TTC549 (cell line): ENCODE measurements around the gene ATOH8.

Source experiments
- FAIRE-seq: peaks from 2 replicates; lab custom pipeline; 2012; peaks lifted over from hg19 to GRCh38; lab: Jason Lieb, UNC

Gene ATOH8

GRCh38 chr2:85770786-85771409, 17.1 kb downstream of the ATOH8 start:
- FAIRE-seq = no peak

- FAIRE-seq = no peak
Measured at GRCh38 chr2:85771486-85771885, 17.7 kb downstream of the ATOH8 start.

- FAIRE-seq = no peak
Measured at GRCh38 chr2:85772019-85772745, 18.4 kb downstream of the ATOH8 start.

- no peak for FAIRE-seq
Measured at GRCh38 chr2:85772841-85773491, 19.2 kb downstream of the ATOH8 start.

- no peak for FAIRE-seq
Measured at GRCh38 chr2:85773692-85774091, 19.9 kb downstream of the ATOH8 start.

GRCh38 chr2:85774126-85774978, 20.6 kb downstream of the ATOH8 start:
- FAIRE-seq = no peak

- FAIRE-seq = no peak
Measured at GRCh38 chr2:85775406-85776381, 21.9 kb downstream of the ATOH8 start.

GRCh38 chr2:85776672-85777071, 22.9 kb downstream of the ATOH8 start:
- FAIRE-seq = no peak

GRCh38 chr2:85777441-85777861, 23.7 kb downstream of the ATOH8 start:
- FAIRE-seq = no peak

- FAIRE-seq = no peak
Measured at GRCh38 chr2:85778646-85779379, 25.0 kb downstream of the ATOH8 start.

GRCh38 chr2:85779641-85780315, 26.0 kb downstream of the ATOH8 start:
- FAIRE-seq = no peak

- FAIRE-seq = no peak
Measured at GRCh38 chr2:85780316-85781012, 26.7 kb downstream of the ATOH8 start.

- no peak for FAIRE-seq
Measured at GRCh38 chr2:85781013-85781332, 27.2 kb downstream of the ATOH8 start.

- no peak for FAIRE-seq
Measured at GRCh38 chr2:85783796-85784195, 30.0 kb downstream of the ATOH8 start.

- FAIRE-seq = no peak
Measured at GRCh38 chr2:85784474-85784986, 30.7 kb downstream of the ATOH8 start.

GRCh38 chr2:85785027-85785822, 31.4 kb downstream of the ATOH8 start:
- no peak for FAIRE-seq

- FAIRE-seq = no peak
Measured at GRCh38 chr2:85785871-85786270, 32.1 kb downstream of the ATOH8 start.

- no peak for FAIRE-seq
Measured at GRCh38 chr2:85786444-85786843, 32.7 kb downstream of the ATOH8 start.

GRCh38 chr2:85786865-85787264, 33.1 kb downstream of the ATOH8 start:
- no peak for FAIRE-seq
